HUES64 (cell line): ENCODE measurements around the gene NSG1.
A peak's percentile ranks its signal among the peaks of the same experiment; 100 is the strongest.

Experiments used
- H3K27ac ChIP-seq: 2 replicates; pipeline ENCODE4 v1.7.0; 2013; ENCODE audit warnings: low read depth, low read length, inconsistent platforms
- H3K27me3 ChIP-seq: 2 replicates; pipeline ENCODE4 v1.6.1; 2013; ENCODE audit warnings: mild to moderate bottlenecking, low read length; ENCODE audit not compliant: insufficient read depth
- H3K36me3 ChIP-seq: 2 replicates; pipeline ENCODE4 v1.6.1; 2013; ENCODE audit warnings: mild to moderate bottlenecking, low read length; ENCODE audit not compliant: insufficient read depth
- H3K4me1 ChIP-seq: 2 replicates; pipeline ENCODE4 v1.6.1; 2013; ENCODE audit warnings: mild to moderate bottlenecking, low read length, moderate library complexity; ENCODE audit not compliant: insufficient read depth
- H3K4me3 ChIP-seq: 2 replicates; pipeline ENCODE4 v1.5.1; 2013; ENCODE audit warnings: mild to moderate bottlenecking, low read length, moderate library complexity
- H3K9ac ChIP-seq: 2 replicates; pipeline ENCODE4 v1.6.1; 2013; ENCODE audit warnings: mild to moderate bottlenecking, low read depth, low read length
- H3K9me3 ChIP-seq: 2 replicates; pipeline ENCODE4 v1.6.1; 2013; ENCODE audit warnings: low read depth, low read length; ENCODE audit not compliant: insufficient read depth
- WGBS: fragments of 150-250, 120-280 bp; methylation state at CpG from one replicate; pipeline ENCODE4 v1.1.7; 2013; ENCODE audit warnings: missing lambda C conversion rate; 5-methylcytosine and 5-hydroxymethylcytosine counted together

Gene NSG1

DNA sequence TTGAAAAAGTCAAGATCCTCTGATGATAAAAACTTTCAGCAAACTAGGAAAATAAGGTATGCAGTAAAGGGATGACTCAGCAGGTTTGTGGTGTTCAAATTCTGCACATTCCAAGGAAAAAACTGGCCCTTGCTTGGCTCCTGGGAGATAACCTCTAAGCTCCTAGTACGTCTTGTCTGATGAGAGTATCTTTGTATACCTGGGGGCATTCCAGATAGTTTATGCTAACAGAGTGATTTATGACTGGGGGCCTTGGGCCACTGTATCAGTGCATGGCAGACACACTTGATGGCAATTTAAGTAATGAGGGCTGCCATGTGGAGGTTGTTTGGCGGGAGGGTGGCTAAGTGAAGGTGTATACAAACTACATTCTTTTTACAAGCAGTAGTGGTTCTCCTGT, 56.9 kb downstream of the NSG1 start:
- H3K9me3 ChIP-seq: no peaks in the 10 kb centered on the region

DNA sequence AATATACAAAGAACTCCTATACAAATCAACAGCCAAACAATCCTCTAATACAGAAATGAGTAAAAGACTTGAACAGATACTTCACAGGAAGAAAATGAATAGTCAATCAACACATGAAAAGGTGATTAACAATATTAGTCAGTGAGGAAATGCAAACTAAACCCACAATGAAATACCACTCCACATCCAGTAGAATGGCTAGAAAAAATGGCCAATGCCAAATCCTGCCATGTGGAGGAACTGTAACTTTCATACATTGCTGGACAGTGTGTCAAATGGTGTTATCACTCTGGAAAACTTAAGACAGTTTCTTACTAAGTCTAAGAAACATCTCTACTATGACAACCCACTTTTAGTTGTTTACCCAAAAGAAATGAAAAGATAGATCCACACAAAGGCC, 59.5 kb downstream of the NSG1 start:
- no peak overlapping the region for H3K4me3 ChIP-seq
- H3K27ac ChIP-seq: no peak overlapping the region
- H3K9ac ChIP-seq: no peak overlapping the region
- no peaks in the 10 kb centered on the region for H3K9me3 ChIP-seq
- no peaks in the 10 kb centered on the region for H3K27me3 ChIP-seq
- no peaks in the 10 kb centered on the region for H3K4me1 ChIP-seq
- H3K36me3 ChIP-seq: no peaks in the 10 kb centered on the region

More for the DNA sequence above, 56.9 kb downstream of the NSG1 start:
- Histone ChIP-seq H3K36me3 (no peaks in the 10 kb centered on the region), H3K4me3 (no peak overlapping the region), H3K27me3 (no peaks in the 10 kb centered on the region), H3K27ac (no peak overlapping the region), H3K9ac (no peak overlapping the region), H3K4me1 (no peaks in the 10 kb centered on the region)
- 79% methylated on average over 2 of the region's 2 CpGs for WGBS

- Histone ChIP-seq H3K4me1 (peaks cover 26% of the 10 kb centered on the region), H3K9me3 (no peaks in the 10 kb centered on the region), H3K27ac (no peak overlapping the region), H3K4me3 (no peak overlapping the region), H3K27me3 (no peaks in the 10 kb centered on the region), H3K9ac (no peak overlapping the region), H3K36me3 (peaks cover 19% of the 10 kb centered on the region)
- WGBS: 93% methylated on average over 5 of the region's 5 CpGs
These were observed 68.4 kb downstream of the NSG1 start for GRCh38 chr4:4455210-4455865.

- peaks cover 19% of the 10 kb centered on the region for H3K36me3 ChIP-seq
- H3K4me1 ChIP-seq: peaks cover 26% of the 10 kb centered on the region
- H3K9me3 ChIP-seq: no peaks in the 10 kb centered on the region
- H3K27ac ChIP-seq: no peak overlapping the region
- WGBS: 87% methylated on average over 7 of the region's 7 CpGs
- no peaks in the 10 kb centered on the region for H3K27me3 ChIP-seq
- no peak overlapping the region for H3K9ac ChIP-seq
- H3K4me3 ChIP-seq: no peak overlapping the region
These were observed 69.4 kb downstream of the NSG1 start for GRCh38 chr4:4456351-4456750.

- Histone ChIP-seq H3K36me3 (peaks cover 19% of the 10 kb centered on the region), H3K27me3 (no peaks in the 10 kb centered on the region), H3K9ac (no peak overlapping the region), H3K4me3 (no peak overlapping the region), H3K27ac (peak overlapping the region; percentile 74; the same call in 1 of the 2 replicates), H3K4me1 (peaks cover 32% of the 10 kb centered on the region), H3K9me3 (no peaks in the 10 kb centered on the region)
- 96% methylated on average over 7 of the region's 8 CpGs for WGBS
These were observed 70.1 kb downstream of the NSG1 start for GRCh38 chr4:4456816-4457578.

GRCh38 chr4:4457803-4458553, 71.1 kb downstream of the NSG1 start:
- Histone ChIP-seq H3K4me3 (no peak overlapping the region), H3K9me3 (no peaks in the 10 kb centered on the region), H3K36me3 (peaks cover 19% of the 10 kb centered on the region), H3K9ac (no peak overlapping the region), H3K4me1 (peaks cover 41% of the 10 kb centered on the region), H3K27ac (peak overlapping the region; percentile 74), H3K27me3 (no peaks in the 10 kb centered on the region)
- WGBS: 39% methylated on average over 5 of the region's 5 CpGs

DNA sequence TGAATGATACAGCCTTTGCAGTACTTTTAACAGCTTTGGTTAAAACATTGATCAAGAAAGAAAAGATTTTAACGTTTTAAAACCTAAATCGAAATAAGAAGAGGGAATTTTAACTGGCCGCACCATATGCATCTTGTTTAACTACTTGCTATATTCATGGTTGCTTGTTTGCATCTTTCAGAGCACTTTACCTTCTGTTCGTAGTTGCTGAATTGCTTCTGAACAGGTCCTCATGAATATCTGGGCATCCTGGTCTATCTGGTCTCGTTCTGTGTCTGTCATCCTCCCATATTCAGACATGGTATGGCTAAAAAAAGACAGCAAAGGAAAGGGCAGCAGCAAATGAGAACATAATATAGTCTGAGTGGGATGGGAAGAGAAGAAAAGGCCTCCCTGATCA, 72.3 kb downstream of the NSG1 start:
- WGBS: 91% methylated on average over 5 of the region's 5 CpGs
- Histone ChIP-seq H3K4me3 (no peak overlapping the region), H3K4me1 (peaks cover 53% of the 10 kb centered on the region), H3K27ac (no peak overlapping the region), H3K36me3 (peaks cover 19% of the 10 kb centered on the region), H3K9ac (no peak overlapping the region), H3K27me3 (no peaks in the 10 kb centered on the region), H3K9me3 (no peaks in the 10 kb centered on the region)

- Histone ChIP-seq H3K4me1 (peaks cover 56% of the 10 kb centered on the region), H3K9ac (no peak overlapping the region), H3K4me3 (no peak overlapping the region), H3K27ac (no peak overlapping the region), H3K36me3 (peaks cover 17% of the 10 kb centered on the region), H3K9me3 (no peaks in the 10 kb centered on the region), H3K27me3 (no peaks in the 10 kb centered on the region)
- WGBS: 92% methylated on average over 5 of the region's 6 CpGs
These were observed 73.9 kb downstream of the NSG1 start for GRCh38 chr4:4460759-4461158.

- peaks cover 56% of the 10 kb centered on the region for H3K4me1 ChIP-seq
- no peak overlapping the region for H3K4me3 ChIP-seq
- H3K27ac ChIP-seq: no peak overlapping the region
- H3K9ac ChIP-seq: no peak overlapping the region
- peaks cover 18% of the 10 kb centered on the region for H3K36me3 ChIP-seq
- no peaks in the 10 kb centered on the region for H3K27me3 ChIP-seq
- H3K9me3 ChIP-seq: no peaks in the 10 kb centered on the region
These were observed 74.3 kb downstream of the NSG1 start for GRCh38 chr4:4461178-4461577.

DNA sequence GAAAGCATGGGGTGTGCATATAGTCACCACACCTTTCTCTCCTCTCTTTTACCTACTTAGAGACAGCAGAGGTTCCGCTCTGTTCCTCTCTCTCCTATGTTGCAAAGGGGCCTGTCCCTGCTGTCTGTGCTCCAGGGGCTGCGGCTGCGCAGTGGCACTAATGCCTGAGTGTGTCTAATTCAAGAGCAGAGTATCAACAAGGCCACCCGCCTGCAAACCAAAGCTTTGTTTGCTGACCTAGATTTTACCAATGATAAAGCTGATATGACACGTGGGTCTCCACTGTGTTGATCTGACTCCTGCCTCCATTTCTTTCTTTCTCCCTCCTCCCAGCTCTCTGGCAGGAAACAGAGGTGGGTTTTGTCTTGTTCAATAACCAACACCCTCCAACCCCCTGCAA, 74.9 kb downstream of the NSG1 start:
- no peak overlapping the region for H3K4me3 ChIP-seq
- H3K9me3 ChIP-seq: no peaks in the 10 kb centered on the region
- peaks cover 15% of the 10 kb centered on the region for H3K36me3 ChIP-seq
- H3K27me3 ChIP-seq: no peaks in the 10 kb centered on the region
- 84% methylated on average over 5 of the region's 5 CpGs for WGBS
- H3K9ac ChIP-seq: no peak overlapping the region
- H3K4me1 ChIP-seq: peaks cover 56% of the 10 kb centered on the region
- no peak overlapping the region for H3K27ac ChIP-seq

GRCh38 chr4:4462970-4463369, 76.1 kb downstream of the NSG1 start:
- Histone ChIP-seq H3K4me1 (peaks cover 46% of the 10 kb centered on the region), H3K9ac (no peak overlapping the region), H3K36me3 (peaks cover 9% of the 10 kb centered on the region), H3K9me3 (no peaks in the 10 kb centered on the region), H3K27ac (peak overlapping the region; percentile 38; the same call in 1 of the 2 replicates), H3K4me3 (no peak overlapping the region), H3K27me3 (no peaks in the 10 kb centered on the region)
- WGBS: 19% methylated on average over 3 of the region's 3 CpGs
